ENCODE results near the gene CSMD2.

DNA sequence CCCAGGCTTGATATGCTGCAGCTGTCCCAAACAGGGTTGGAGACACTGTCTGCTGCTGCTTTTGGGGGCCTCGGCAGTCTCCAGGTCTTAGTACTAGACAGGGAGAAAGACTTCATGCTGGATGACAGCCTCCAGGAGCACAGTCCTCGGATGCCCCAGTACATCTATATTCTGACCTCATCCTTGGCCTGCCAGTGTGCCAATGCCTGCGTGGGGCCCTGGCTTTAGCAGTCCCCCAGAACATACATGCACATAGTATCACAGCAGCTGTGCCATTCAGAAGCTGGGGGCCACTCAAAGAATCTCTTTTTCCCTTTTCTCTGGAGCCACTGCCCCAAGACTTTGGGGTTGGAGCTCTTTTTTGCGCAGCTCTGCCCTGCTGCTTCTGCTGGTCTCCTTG is 697.0 kb downstream of the CSMD2 start:
- TF ChIP-seq EZH2 (optimal IDR thresholded peaks at IDR 0.05; ENCODE audit: low read depth, low read length) (no peak), EZH2phosphoT487 (IDR thresholded peaks at IDR 0.05; ENCODE audit: low read length) (no peak)
- TF ChIP-seq, protein P1, sequence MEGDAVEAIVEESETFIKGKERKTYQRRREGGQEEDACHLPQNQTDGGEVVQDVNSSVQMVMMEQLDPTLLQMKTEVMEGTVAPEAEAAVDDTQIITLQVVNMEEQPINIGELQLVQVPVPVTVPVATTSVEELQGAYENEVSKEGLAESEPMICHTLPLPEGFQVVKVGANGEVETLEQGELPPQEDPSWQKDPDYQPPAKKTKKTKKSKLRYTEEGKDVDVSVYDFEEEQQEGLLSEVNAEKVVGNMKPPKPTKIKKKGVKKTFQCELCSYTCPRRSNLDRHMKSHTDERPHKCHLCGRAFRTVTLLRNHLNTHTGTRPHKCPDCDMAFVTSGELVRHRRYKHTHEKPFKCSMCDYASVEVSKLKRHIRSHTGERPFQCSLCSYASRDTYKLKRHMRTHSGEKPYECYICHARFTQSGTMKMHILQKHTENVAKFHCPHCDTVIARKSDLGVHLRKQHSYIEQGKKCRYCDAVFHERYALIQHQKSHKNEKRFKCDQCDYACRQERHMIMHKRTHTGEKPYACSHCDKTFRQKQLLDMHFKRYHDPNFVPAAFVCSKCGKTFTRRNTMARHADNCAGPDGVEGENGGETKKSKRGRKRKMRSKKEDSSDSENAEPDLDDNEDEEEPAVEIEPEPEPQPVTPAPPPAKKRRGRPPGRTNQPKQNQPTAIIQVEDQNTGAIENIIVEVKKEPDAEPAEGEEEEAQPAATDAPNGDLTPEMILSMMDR (IDR thresholded peaks at IDR 0.05; ENCODE audit: low read length), result no peak

All from MM.1S (cell line).